Activated CD4-positive, alpha-beta T cell treated with anti-CD3 and anti-CD28 coated beads, Interleukin-2, amount 50 U/mL, for 4 hours (primary cell): ENCODE measurements around the gene LCE1F.

Experiments used
- DNase-seq, 2 experiments: peaks; one replicate each; pipeline ENCODE4 v3.0.0-alpha.2; 2020

Gene LCE1F

GRCh38 chr1:152777510-152778137 lies 2.7 kb downstream of the LCE1F start:
- DNase-seq, result no peak

GRCh38 chr1:152783095-152783494 lies 8.2 kb downstream of the LCE1F start:
- DNase-seq, result no peak

- no peak for DNase-seq
Observed at GRCh38 chr1:152786077-152786476, 11.1 kb downstream of the LCE1F start, which contains the start of gene LCE1E. TSS of gene LCE1E (plus strand) at chr1:152786257. CDS start at chr1:152787300, 1,043 bp downstream.

- DNase-seq, result no peak
Observed at GRCh38 chr1:152795686-152796085, 20.7 kb downstream of the LCE1F start.

- no peak for DNase-seq
Observed at GRCh38 chr1:152796421-152796820, 21.5 kb downstream of the LCE1F start, which contains the start of gene LCE1D. TSS of gene LCE1D (plus strand) at chr1:152796721. CDS start at chr1:152797795, 1,074 bp downstream.

- no peak for DNase-seq
Observed at GRCh38 chr1:152801333-152801732, 26.4 kb downstream of the LCE1F start.

- no peak for DNase-seq
Observed at GRCh38 chr1:152806576-152806975, 31.6 kb downstream of the LCE1F start, which contains the start of gene LCE1C. TSS of gene LCE1C (minus strand) at chr1:152806651. CDS start at chr1:152805478, 1,173 bp downstream.

GRCh38 chr1:152811050-152811449 lies 36.1 kb downstream of the LCE1F start:
- no peak for DNase-seq

GRCh38 chr1:152811671-152812070 lies 36.7 kb downstream of the LCE1F start, which contains the start of gene LCE1B:
TSS of gene LCE1B (plus strand) at chr1:152811971. CDS start at chr1:152812447, 476 bp downstream.
- no peak for DNase-seq

GRCh38 chr1:152817309-152817708 lies 42.4 kb downstream of the LCE1F start:
- no peak for DNase-seq

GRCh38 chr1:152823294-152823693 lies 48.4 kb downstream of the LCE1F start:
- no peak for DNase-seq

GRCh38 chr1:152824964-152825363 lies 50.0 kb downstream of the LCE1F start:
- no peak for DNase-seq
